Thyroid gland (tissue), 4 donors: ENCODE data around the gene F2R.

Source experiments
- POLR2A ChIP-seq, 2 donors: fragments of 450-650 bp; IDR thresholded peaks; one replicate each; pipeline ENCODE4 v1.6.1; 2017; ENCODE audit warnings: antibody characterized with exemption in 2 of 2, mild to moderate bottlenecking in 2 of 2, moderate library complexity in 1 of 2
- TF ChIP-seq, protein P1 (sequence below), 6 experiments: fragments of 200-600 bp in 3 of 6; fragments of 450-650 bp in 3 of 6; sonication (generic) in 3 of 6; IDR thresholded peaks; one replicate each; pipeline ENCODE4 v1.5.1; 2016 to 2019; ENCODE audit warnings: antibody characterized with exemption in 6 of 6, mild to moderate bottlenecking in 2 of 6, inconsistent platforms in 1 of 6, moderate library complexity in 1 of 6

DNA sequence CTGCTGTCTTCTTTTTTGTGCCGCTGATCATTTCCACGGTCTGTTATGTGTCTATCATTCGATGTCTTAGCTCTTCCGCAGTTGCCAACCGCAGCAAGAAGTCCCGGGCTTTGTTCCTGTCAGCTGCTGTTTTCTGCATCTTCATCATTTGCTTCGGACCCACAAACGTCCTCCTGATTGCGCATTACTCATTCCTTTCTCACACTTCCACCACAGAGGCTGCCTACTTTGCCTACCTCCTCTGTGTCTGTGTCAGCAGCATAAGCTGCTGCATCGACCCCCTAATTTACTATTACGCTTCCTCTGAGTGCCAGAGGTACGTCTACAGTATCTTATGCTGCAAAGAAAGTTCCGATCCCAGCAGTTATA is 17.1 kb downstream of the F2R start:
- TF ChIP-seq, protein P1, sequence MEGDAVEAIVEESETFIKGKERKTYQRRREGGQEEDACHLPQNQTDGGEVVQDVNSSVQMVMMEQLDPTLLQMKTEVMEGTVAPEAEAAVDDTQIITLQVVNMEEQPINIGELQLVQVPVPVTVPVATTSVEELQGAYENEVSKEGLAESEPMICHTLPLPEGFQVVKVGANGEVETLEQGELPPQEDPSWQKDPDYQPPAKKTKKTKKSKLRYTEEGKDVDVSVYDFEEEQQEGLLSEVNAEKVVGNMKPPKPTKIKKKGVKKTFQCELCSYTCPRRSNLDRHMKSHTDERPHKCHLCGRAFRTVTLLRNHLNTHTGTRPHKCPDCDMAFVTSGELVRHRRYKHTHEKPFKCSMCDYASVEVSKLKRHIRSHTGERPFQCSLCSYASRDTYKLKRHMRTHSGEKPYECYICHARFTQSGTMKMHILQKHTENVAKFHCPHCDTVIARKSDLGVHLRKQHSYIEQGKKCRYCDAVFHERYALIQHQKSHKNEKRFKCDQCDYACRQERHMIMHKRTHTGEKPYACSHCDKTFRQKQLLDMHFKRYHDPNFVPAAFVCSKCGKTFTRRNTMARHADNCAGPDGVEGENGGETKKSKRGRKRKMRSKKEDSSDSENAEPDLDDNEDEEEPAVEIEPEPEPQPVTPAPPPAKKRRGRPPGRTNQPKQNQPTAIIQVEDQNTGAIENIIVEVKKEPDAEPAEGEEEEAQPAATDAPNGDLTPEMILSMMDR (IDR thresholded peaks at IDR 0.05), result no peak
- TF ChIP-seq POLR2A (IDR thresholded peaks at IDR 0.05), result no peak
